Measurements from ENCODE around the gene HPS6. TPM values are rescaled to one million over a fixed set of nuclear protein-coding genes. Genes with fewer than 3 reads are reported as not detected.
"Not testable (repeated sequence)": the region's sequence is repeated elsewhere in the genome, so short reads cannot be mapped to it uniquely, and the experiment has no call there.

HPS6 gene
- total RNA-seq, 1 donor from 2014 or later: 14.2 TPM

GRCh38 chr10:102046095-102046494 is 19.1 kb upstream of the HPS6 start:
- TF ChIP-seq CTCF (IDR thresholded peaks at IDR 0.05; ENCODE audit: unreplicated experiment): no peak
- H3K36me3 Mint-ChIP-seq: no peaks in the 10 kb centered on the region
- H3K4me1 Mint-ChIP-seq: peaks cover 12% of the 10 kb centered on the region
- no peak overlapping the region for H3K4me3 Mint-ChIP-seq
- no peak for DNase-seq (ENCODE audit: low spot score in 2 of 2, unreplicated experiment in 2 of 2)
- H3K27ac Mint-ChIP-seq: no peak overlapping the region
- no peaks in the 10 kb centered on the region for H3K9me3 Mint-ChIP-seq
- H3K27me3 Mint-ChIP-seq (ENCODE audit: low read depth): no peaks in the 10 kb centered on the region

GRCh38 chr10:102054881-102055646 is 10.1 kb upstream of the HPS6 start:
- peak overlapping the region; percentile 98 for H3K4me3 Mint-ChIP-seq
- H3K9me3 Mint-ChIP-seq; H3K36me3 Mint-ChIP-seq; DNase-seq (ENCODE audit: low spot score in 2 of 2, unreplicated experiment in 2 of 2); H3K27me3 Mint-ChIP-seq (ENCODE audit: low read depth): not testable (repeated sequence)
- H3K4me1 Mint-ChIP-seq: peaks cover 18% of the 10 kb centered on the region
- H3K27ac Mint-ChIP-seq: peak overlapping the region; percentile 97

- peak; percentile 64 to 81 for DNase-seq (ENCODE audit: low spot score in 2 of 2, unreplicated experiment in 2 of 2)
- H3K4me1 Mint-ChIP-seq: peaks cover 18% of the 10 kb centered on the region
- no peak for TF ChIP-seq CTCF (IDR thresholded peaks at IDR 0.05; ENCODE audit: unreplicated experiment)
- H3K9me3 Mint-ChIP-seq: no peaks in the 10 kb centered on the region
- peak within 1 kb of the TSS; percentile 97 for H3K27ac Mint-ChIP-seq
- no peaks in the 10 kb centered on the region for H3K36me3 Mint-ChIP-seq
- H3K4me3 Mint-ChIP-seq: peak within 1 kb of the TSS; percentile 98
- no peaks in the 10 kb centered on the region for H3K27me3 Mint-ChIP-seq (ENCODE audit: low read depth)
Observed at GRCh38 chr10:102055647-102056419, 9.3 kb upstream of the HPS6 start, which contains the start of gene ARMH3. ARMH3 (minus strand) TSS chr10:102056173; CDS start chr10:102040114, 16,059 bp downstream.

GRCh38 chr10:102059987-102060386 is 5.2 kb upstream of the HPS6 start:
- no peaks in the 10 kb centered on the region for H3K36me3 Mint-ChIP-seq

GRCh38 chr10:102064503-102064867 is 664 bp upstream of the HPS6 start:
- no peak for TF ChIP-seq CTCF (IDR thresholded peaks at IDR 0.05; ENCODE audit: unreplicated experiment)

More at GRCh38 chr10:102059987-102060386, 5.2 kb upstream of the HPS6 start:
- H3K4me3 Mint-ChIP-seq: no peak overlapping the region
- no peak overlapping the region for H3K27ac Mint-ChIP-seq
- TF ChIP-seq CTCF (IDR thresholded peaks at IDR 0.05; ENCODE audit: unreplicated experiment): no peak
- DNase-seq (ENCODE audit: low spot score in 2 of 2, unreplicated experiment in 2 of 2): no peak
- no peaks in the 10 kb centered on the region for H3K9me3 Mint-ChIP-seq
- H3K4me1 Mint-ChIP-seq: peaks cover 7% of the 10 kb centered on the region
- H3K27me3 Mint-ChIP-seq (ENCODE audit: low read depth): peaks cover 12% of the 10 kb centered on the region

More at GRCh38 chr10:102064503-102064867, 664 bp upstream of the HPS6 start:
- Mint-ChIP-seq H3K27ac (peak overlapping the region; percentile 14), H3K4me1 (peaks cover 9% of the 10 kb centered on the region), H3K36me3 (peaks cover under 1% of the 10 kb centered on the region), H3K27me3 (ENCODE audit: low read depth) (peaks cover 12% of the 10 kb centered on the region), H3K4me3 (peak overlapping the region; percentile 68), H3K9me3 (no peaks in the 10 kb centered on the region)
- DNase-seq (ENCODE audit: low spot score in 2 of 2, unreplicated experiment in 2 of 2): no peak

All from mesothelial cell of epicardium (in vitro differentiated cells).